HFFc6 (cell line): ENCODE measurements around the gene ITGA8. TPM values are rescaled to one million over a fixed set of nuclear protein-coding genes. Genes with fewer than 3 reads are reported as not detected.

Experiments
- DNase-seq: peaks from one replicate; pipeline ENCODE4 v3.0.0-alpha.2; 2018
- H3K27ac Mint-ChIP-seq: 2 replicates; pipeline ENCODE4 v1.8.0; 2020; ENCODE audit warnings: mild to moderate bottlenecking, mixed read lengths
- H3K27me3 Mint-ChIP-seq: 2 replicates; pipeline ENCODE4 v1.8.0; 2021; ENCODE audit warnings: mild to moderate bottlenecking, moderate library complexity, mixed read lengths; ENCODE audit not compliant: insufficient read depth
- H3K36me3 Mint-ChIP-seq: 2 replicates; pipeline ENCODE4 v1.8.0; 2021; ENCODE audit warnings: low read depth, mixed read lengths
- H3K4me1 Mint-ChIP-seq: 2 replicates; pipeline ENCODE4 v1.8.0; 2020; ENCODE audit warnings: low read depth, mixed read lengths
- H3K4me3 Mint-ChIP-seq: 2 replicates; pipeline ENCODE4 v1.8.0; 2020; ENCODE audit warnings: mild to moderate bottlenecking, moderate library complexity, mixed read lengths
- H3K9me3 Mint-ChIP-seq: 2 replicates; pipeline ENCODE4 v1.8.0; 2020; ENCODE audit warnings: mild to moderate bottlenecking, mixed read lengths
- CTCF ChIP-seq: fragments of 200-600 bp; sonication (generic); IDR thresholded peaks from 2 replicates; pipeline ENCODE4 v1.5.0; 2021; ENCODE audit warnings: antibody characterized with exemption, mild to moderate bottlenecking
- total RNA-seq, 6 experiments: library from RNA; stranded (reverse); fragmentation: NEBNext Ultra II Directional; extraction: Animal tissue kit (Norgen Biotek cat#: 25700); gene quantifications; 2 replicates in 1 of 6; 3 replicates in 5 of 6; pipeline ENCODE4 v1.2.3, GENCODE V29; 2021

ITGA8 gene
- total RNA-seq, 6 experiments from 2014 or later, result not detected

- H3K4me3 Mint-ChIP-seq, result no peak overlapping the region
- no peaks in the 10 kb centered on the region for H3K9me3 Mint-ChIP-seq
- no peaks in the 10 kb centered on the region for H3K36me3 Mint-ChIP-seq
- DNase-seq, result no peak
- no peaks in the 10 kb centered on the region for H3K4me1 Mint-ChIP-seq
- TF ChIP-seq CTCF, result no peak
- peaks cover 19% of the 10 kb centered on the region for H3K27me3 Mint-ChIP-seq
- no peak overlapping the region for H3K27ac Mint-ChIP-seq
These were observed 16.0 kb upstream of the ITGA8 start for GRCh38 chr10:15735763-15736162.

GRCh38 chr10:15730341-15730740 is 10.6 kb upstream of the ITGA8 start:
- peaks cover 3% of the 10 kb centered on the region; the same call in 1 of the 2 replicates for H3K4me1 Mint-ChIP-seq
- no peak overlapping the region for H3K27ac Mint-ChIP-seq
- peaks cover 13% of the 10 kb centered on the region for H3K27me3 Mint-ChIP-seq
- no peak for TF ChIP-seq CTCF
- no peak overlapping the region for H3K4me3 Mint-ChIP-seq
- H3K9me3 Mint-ChIP-seq, result no peaks in the 10 kb centered on the region
- no peak for DNase-seq
- H3K36me3 Mint-ChIP-seq, result no peaks in the 10 kb centered on the region; the same call in 1 of the 2 replicates

- no peak overlapping the region for H3K4me3 Mint-ChIP-seq
- DNase-seq, result no peak
- H3K4me1 Mint-ChIP-seq, result peaks cover 6% of the 10 kb centered on the region; the same call in 1 of the 2 replicates
- TF ChIP-seq CTCF, result no peak
- H3K36me3 Mint-ChIP-seq, result no peaks in the 10 kb centered on the region; the same call in 1 of the 2 replicates
- H3K9me3 Mint-ChIP-seq, result no peaks in the 10 kb centered on the region
- peaks cover 13% of the 10 kb centered on the region for H3K27me3 Mint-ChIP-seq
- no peak overlapping the region for H3K27ac Mint-ChIP-seq
These were observed 10.2 kb upstream of the ITGA8 start for GRCh38 chr10:15729890-15730289.

GRCh38 chr10:15726042-15726441 is 6.3 kb upstream of the ITGA8 start:
- no peak overlapping the region for H3K4me3 Mint-ChIP-seq
- peaks cover 6% of the 10 kb centered on the region; the same call in 1 of the 2 replicates for H3K4me1 Mint-ChIP-seq
- no peaks in the 10 kb centered on the region; the same call in 1 of the 2 replicates for H3K36me3 Mint-ChIP-seq
- TF ChIP-seq CTCF, result no peak
- H3K9me3 Mint-ChIP-seq, result no peaks in the 10 kb centered on the region
- H3K27ac Mint-ChIP-seq, result no peak overlapping the region
- DNase-seq, result no peak
- H3K27me3 Mint-ChIP-seq, result peaks cover 20% of the 10 kb centered on the region

GRCh38 chr10:15725603-15726002 is 5.9 kb upstream of the ITGA8 start:
- TF ChIP-seq CTCF, result peak; percentile 78
- peaks cover 23% of the 10 kb centered on the region for H3K27me3 Mint-ChIP-seq
- no peak overlapping the region for H3K4me3 Mint-ChIP-seq
- H3K4me1 Mint-ChIP-seq, result peaks cover 6% of the 10 kb centered on the region; the same call in 1 of the 2 replicates
- no peaks in the 10 kb centered on the region for H3K9me3 Mint-ChIP-seq
- no peaks in the 10 kb centered on the region; the same call in 1 of the 2 replicates for H3K36me3 Mint-ChIP-seq
- peak; percentile 63 for DNase-seq
- no peak overlapping the region for H3K27ac Mint-ChIP-seq

- Mint-ChIP-seq H3K4me1 (peaks cover 6% of the 10 kb centered on the region; the same call in 1 of the 2 replicates), H3K9me3 (no peaks in the 10 kb centered on the region), H3K36me3 (no peaks in the 10 kb centered on the region), H3K27me3 (peaks cover 28% of the 10 kb centered on the region), H3K27ac (no peak overlapping the region), H3K4me3 (no peak overlapping the region)
- TF ChIP-seq CTCF, result no peak
- no peak for DNase-seq
These were observed 5.0 kb upstream of the ITGA8 start for GRCh38 chr10:15724683-15725082.
